ENCODE data around the gene DNAH17. TPM values are rescaled to one million over a fixed set of nuclear protein-coding genes. Genes with fewer than 3 reads are reported as not detected.

Gene DNAH17
- total and polyA plus RNA-seq, 2 of the 13 experiments (the other 11 are each of a cell fraction or from before 2014, with no cell fraction given) = 0.86 to 1.6 TPM

DNA sequence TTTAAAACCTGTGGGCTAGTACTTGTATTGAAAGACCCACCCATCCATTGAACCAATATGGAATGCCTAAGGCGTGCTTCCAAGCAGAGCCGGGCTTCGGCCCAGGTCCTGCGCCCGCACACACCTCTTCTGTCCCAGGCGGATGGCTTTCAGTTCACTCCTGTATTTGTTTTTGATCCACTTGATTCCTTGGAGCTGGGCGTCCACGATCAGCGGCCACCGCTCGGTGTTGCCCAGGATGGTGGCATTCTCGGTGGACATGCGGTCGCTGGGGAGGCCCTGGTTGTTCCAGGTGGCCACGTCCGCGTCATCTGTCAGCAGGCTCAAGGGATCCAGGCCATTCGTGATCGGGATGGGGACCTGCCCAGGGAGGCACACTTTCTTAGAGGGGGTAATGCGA, 122.8 kb downstream of the DNAH17 start:
- FAIRE-seq (no peak), DNase-seq (ENCODE audit: low spot score) (no peak), ATAC-seq (no peak)
- ChIA-PET CTCF (ENCODE audit: low intra/inter-chr PET ratio, low total read pairs) (no interaction called here), POLR2A (no interaction called here)
- Histone ChIP-seq H3K36me3 (replicated peaks in 1 of 2; ENCODE audit: control insufficient read depth in 1 of 2, insufficient read depth in 2 of 2, low read length in 2 of 2) (no peaks in the 10 kb centered on the region), H3K4me2 (ENCODE audit: low read depth, low read length) (no peak overlapping the region), H3K27ac (ENCODE audit: extremely low read length, insufficient read depth, low read length) (no peak overlapping the region), H2AFZ (ENCODE audit: low read length) (no peak overlapping the region), H3K4me1 (ENCODE audit: insufficient read depth, low read length) (no peaks in the 10 kb centered on the region), H3K9me3 (ENCODE audit: low read length) (no peaks in the 10 kb centered on the region), H3K27me3 (ENCODE audit: control insufficient read depth in 1 of 2, insufficient read depth in 2 of 2, low read length in 2 of 2) (peaks cover 1 to 55% of the 10 kb centered on the region in 2 experiments; a peak in 4 of 5 replicates), H3K4me3 (replicated peaks in 1 of 3; ENCODE audit: insufficient read depth in 1 of 3, low read depth in 2 of 3, low read length in 3 of 3) (no peak overlapping the region), H4K20me1 (ENCODE audit: insufficient read depth, low read length) (no peaks in the 10 kb centered on the region), H3K79me2 (ENCODE audit: insufficient read depth, low read length) (no peaks in the 10 kb centered on the region), H3K9ac (ENCODE audit: insufficient read depth, low read depth, low read length) (no peak overlapping the region)
- no TSS peak for BruUV-seq (replicated peaks)
- in situ Hi-C loops (cut with HindIII; ENCODE audit: extremely low pct_ligation_motif_present, low pct_unique_long_range_greater_than_20kb) = no loop called here
- intact Hi-C loops (cut with micrococcal nuclease; ENCODE audit: unreplicated experiment) = loop anchor here (5.0 kb wide), 1 partner anchor 1277 kb away; no protein-coding TSS in a partner anchor
- WGBS (ENCODE audit: low lambda C conversion rate) = 83% methylated on average over 20 of the region's 20 CpGs
- TF ChIP-seq, protein P1, sequence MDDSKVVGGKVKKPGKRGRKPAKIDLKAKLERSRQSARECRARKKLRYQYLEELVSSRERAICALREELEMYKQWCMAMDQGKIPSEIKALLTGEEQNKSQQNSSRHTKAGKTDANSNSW (CRISPR knock-in tag; IDR thresholded peaks at IDR 0.05; ENCODE audit: borderline replicate concordance) = no peak
- TF ChIP-seq, protein P2, sequence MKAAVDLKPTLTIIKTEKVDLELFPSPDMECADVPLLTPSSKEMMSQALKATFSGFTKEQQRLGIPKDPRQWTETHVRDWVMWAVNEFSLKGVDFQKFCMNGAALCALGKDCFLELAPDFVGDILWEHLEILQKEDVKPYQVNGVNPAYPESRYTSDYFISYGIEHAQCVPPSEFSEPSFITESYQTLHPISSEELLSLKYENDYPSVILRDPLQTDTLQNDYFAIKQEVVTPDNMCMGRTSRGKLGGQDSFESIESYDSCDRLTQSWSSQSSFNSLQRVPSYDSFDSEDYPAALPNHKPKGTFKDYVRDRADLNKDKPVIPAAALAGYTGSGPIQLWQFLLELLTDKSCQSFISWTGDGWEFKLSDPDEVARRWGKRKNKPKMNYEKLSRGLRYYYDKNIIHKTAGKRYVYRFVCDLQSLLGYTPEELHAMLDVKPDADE (CRISPR knock-in tag; IDR thresholded peaks at IDR 0.05) = no peak
- TF ChIP-seq POGZ (CRISPR knock-in tag; IDR thresholded peaks at IDR 0.05) (no peak), E2F1 (CRISPR knock-in tag; IDR thresholded peaks at IDR 0.05) (no peak), ZNF407 (CRISPR knock-in tag; IDR thresholded peaks at IDR 0.05; ENCODE audit: not compliant biosample characterization) (no peak), PRPF4 (IDR thresholded peaks at IDR 0.05; ENCODE audit: low read depth, low read length, poor library complexity, severe bottlenecking) (no peak), FOXP1 (IDR thresholded peaks at IDR 0.05) (no peak), FOXP1 (CRISPR knock-in tag; IDR thresholded peaks at IDR 0.05) (no peak), PPARG (CRISPR knock-in tag; conservative IDR thresholded peaks at IDR 0.05) (no peak), ZNF343 (CRISPR knock-in tag; IDR thresholded peaks at IDR 0.05) (no peak), FLYWCH1 (CRISPR knock-in tag; IDR thresholded peaks at IDR 0.05) (no peak)
- TF ChIP-seq, protein P3, sequence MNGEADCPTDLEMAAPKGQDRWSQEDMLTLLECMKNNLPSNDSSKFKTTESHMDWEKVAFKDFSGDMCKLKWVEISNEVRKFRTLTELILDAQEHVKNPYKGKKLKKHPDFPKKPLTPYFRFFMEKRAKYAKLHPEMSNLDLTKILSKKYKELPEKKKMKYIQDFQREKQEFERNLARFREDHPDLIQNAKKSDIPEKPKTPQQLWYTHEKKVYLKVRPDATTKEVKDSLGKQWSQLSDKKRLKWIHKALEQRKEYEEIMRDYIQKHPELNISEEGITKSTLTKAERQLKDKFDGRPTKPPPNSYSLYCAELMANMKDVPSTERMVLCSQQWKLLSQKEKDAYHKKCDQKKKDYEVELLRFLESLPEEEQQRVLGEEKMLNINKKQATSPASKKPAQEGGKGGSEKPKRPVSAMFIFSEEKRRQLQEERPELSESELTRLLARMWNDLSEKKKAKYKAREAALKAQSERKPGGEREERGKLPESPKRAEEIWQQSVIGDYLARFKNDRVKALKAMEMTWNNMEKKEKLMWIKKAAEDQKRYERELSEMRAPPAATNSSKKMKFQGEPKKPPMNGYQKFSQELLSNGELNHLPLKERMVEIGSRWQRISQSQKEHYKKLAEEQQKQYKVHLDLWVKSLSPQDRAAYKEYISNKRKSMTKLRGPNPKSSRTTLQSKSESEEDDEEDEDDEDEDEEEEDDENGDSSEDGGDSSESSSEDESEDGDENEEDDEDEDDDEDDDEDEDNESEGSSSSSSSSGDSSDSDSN (CRISPR knock-in tag; IDR thresholded peaks at IDR 0.05) = no peak

Data from HepG2 (cell line).